GM19025 (cell line): Measurements from ENCODE around the gene ARL16.

ENCODE experiments used
- ATAC-seq: cut with Tn5 transposase; IDR thresholded peaks from one replicate; pipeline ENCODE4 v1.9.1; 2021; ENCODE audit warnings: mild to moderate bottlenecking, low read depth, moderate library complexity; ENCODE audit not compliant: unreplicated experiment

The ARL16 gene

GRCh38 chr17:81683584-81684441 lies at the start of gene ARL16, which contains the start of gene HGS:
Gene ARL16, minus strand, starts transcription at chr17:81683797. Its CDS starts 44 bp downstream, at chr17:81683753.
Gene HGS, plus strand, starts transcription at chr17:81684011. Its CDS starts 56 bp downstream, at chr17:81684067.
- ATAC-seq = peak; percentile 89

GRCh38 chr17:81727324-81728031 lies 43.9 kb upstream of the ARL16 start:
- no peak for ATAC-seq

GRCh38 chr17:81726004-81726403 lies 42.4 kb upstream of the ARL16 start:
- no peak for ATAC-seq

- ATAC-seq = no peak
Measured at GRCh38 chr17:81725439-81725838, 41.8 kb upstream of the ARL16 start.

DNA sequence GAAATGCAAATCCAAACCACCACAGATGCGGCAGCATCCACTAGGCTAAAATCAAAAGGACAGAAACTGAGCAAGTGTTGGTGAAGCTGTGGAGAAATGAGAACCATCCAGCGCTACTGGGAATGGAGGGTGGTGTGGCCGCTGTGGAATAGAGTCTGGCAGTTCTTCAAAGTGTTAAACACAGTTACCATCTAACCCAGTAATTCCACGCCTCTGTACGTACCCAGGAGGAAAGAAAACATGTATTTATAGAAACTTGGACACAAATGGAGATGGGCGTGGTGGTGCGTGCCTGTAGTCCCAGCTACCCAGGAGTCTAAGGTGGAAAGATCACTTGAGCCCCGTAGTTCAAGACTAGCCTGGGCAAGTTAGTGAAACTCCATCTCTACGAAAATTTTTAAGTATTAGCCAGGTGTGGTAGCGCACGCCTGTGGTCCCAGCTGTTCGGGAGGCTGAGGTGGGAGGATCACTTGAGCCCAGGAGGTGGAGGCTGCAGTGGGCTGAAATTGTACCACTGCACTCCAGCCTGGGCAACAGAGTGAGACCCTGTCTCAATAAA lies 40.1 kb upstream of the ARL16 start:
- ATAC-seq = no peak

DNA sequence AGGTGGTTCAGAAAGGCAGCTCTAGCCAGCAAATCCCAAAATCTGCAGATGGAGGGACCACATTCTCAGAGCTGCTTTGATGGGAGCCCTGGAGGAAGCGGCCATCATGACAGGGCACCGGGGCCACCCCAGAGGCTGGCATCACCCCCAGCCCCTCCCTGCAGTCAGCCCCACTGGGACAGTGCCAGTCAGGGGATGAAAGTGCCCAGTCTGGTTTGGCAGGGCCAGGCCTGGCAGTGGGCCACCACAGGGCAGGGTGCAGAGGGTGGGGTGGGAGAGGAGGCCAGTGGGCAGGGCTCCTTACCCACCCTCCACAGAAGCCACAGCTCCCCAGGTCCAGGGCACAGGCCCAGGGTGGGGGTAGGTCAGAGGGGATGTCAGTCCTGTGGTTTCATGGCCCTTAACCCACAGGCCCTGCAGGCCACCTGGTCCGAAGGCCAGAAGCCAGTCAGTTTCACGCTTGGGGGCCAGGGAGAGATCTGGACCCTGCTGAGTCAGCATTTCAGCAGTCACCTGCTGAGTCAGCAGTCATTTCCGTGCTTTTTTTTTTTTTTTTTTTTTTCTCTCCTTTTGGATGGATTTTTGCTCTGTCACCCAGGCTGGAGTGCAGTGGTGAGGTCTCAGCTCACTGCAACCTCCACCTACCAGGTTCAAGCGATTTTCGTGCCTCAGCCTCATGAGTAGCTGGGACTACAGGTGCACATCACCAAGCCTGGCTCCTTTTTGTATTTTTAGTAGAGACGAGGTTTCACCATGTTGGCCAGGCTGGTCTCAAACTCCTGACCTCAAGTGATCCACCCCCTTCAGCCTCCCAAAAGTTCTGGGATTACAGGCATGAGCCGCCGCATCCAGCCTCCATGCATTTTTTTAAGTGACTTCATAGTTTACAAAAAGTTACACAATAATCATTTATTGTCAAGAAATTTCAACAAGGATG lies 38.9 kb upstream of the ARL16 start:
- ATAC-seq = no peak

DNA sequence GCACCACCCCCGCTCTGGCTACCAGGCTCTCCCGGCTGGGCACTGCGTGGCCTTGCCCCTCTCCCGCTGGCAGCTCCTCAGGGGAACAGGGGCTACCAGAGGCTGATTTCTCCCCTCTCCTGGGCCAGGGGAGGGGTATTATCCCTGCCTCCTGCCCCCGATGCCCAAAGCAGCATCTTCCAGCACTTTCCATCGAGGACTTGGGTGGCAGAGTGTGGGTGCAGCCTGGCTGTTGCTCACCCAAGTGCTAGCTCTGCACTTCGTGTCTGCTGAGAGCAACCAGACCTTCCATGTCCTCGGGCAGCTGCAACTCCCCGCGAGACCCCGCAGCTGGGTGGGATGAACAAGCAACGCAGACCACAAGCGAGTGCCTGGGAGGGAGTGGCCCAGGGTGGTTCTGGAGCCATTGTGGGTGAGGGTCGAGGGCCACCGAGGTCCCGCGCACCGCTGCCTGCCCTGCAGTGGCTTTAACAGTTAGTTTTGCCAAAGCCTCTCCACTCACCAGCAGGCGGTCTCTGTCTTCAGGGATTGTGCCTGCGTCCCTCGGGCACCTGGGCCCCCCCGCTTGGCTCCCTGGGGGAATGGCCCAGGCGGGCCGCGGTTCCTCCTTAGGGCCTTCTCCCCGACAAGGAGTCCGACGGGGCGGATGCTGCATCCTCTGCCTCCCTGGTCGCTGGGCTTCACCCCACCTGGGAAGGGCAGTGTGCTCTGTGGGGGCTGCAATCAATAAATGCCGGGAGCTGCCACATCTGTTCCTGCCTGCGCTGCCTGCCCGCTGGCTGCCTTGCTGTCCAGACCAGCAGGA lies 36.9 kb upstream of the ARL16 start:
- no peak for ATAC-seq

DNA sequence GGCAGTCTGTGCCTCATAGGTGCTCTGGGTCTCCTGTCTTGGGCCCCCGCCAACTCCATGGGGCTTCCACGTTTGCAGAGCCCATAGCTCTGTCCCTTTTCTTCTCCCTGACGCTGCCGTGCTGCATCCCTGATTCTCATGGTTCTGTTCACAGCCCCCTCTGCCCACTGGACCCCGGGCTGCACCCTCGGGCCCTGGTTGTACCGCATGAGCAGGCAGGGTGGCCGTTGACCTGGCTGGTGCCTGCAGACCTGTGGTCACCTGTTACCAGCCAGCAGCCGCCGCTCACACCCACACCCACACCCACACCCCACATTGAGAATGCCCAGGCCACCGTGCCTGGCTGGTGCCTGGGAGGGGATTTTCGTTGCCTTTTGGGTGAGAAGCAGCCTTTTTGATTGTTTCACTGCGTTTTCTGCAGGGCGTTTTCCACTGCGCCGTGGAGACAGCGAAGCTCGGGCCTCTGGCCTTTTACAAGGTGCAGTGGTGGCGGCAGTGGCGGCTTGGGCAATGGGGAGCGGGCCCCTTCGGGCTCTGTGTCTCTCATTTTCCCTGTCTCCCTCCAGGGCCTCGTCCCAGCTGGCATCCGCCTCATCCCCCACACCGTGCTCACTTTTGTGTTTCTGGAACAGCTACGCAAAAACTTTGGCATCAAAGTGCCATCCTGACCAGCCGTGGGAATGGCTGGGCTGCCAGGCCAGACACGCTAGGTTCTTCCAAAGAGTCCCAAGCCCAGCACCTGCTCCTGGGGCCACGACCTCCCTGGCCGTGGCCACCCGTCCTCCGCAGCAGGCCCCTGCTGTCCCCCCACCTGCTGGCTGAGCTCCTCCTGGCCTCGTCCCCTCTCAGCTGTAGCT lies 36.0 kb upstream of the ARL16 start:
- no peak for ATAC-seq

DNA sequence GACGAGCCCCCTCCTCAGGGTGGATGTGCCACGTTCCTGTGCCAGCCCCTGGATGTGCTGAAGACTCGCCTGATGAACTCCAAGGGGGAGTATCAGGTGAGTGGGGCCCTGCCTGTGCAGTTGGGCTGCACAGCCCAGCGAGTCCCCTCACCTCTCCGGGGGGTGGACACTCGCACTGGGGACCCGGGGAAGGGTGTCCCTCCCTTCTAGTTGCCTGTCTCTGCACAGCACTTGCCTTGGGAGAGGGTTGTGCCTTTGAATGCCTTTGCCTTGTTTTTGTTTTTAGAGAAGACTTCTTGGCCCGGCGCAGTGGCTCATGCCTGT lies 34.1 kb upstream of the ARL16 start:
- ATAC-seq = no peak

DNA sequence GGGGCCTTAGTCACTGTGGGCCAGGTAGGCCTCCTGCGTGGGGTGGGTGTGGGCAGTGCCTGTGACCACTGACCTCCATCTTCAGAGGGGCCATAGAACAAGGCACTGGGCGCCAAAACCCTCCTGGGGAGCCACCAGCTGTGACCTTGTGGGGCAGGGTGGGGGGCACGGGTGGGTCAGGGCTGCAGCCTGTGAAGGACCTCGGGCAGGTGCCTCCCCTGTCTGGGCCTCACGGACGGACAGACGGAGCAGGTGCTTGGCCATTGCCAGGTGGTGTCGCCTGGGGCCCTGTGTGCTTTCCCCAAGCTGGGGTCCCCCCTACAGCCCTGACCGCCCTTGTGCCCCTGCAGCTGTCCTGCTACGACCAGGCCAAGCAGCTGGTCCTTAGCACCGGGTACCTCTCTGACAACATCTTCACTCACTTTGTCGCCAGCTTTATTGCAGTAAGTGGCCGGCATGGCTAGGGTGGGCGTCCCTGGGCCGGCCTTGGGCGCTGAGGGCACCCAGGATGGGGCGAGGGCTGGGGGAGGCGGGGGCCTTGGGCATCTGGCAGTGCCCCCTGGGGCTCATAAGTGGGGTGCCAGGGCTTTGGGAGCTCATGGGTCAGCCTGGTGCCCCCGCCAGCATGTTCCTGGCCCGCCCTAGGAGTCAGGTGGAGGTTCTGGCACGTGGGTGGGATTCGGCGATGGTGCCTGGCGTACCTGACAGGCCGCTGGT lies 33.6 kb upstream of the ARL16 start:
- no peak for ATAC-seq

GRCh38 chr17:81716674-81716996 lies 33.0 kb upstream of the ARL16 start:
- ATAC-seq = no peak

DNA sequence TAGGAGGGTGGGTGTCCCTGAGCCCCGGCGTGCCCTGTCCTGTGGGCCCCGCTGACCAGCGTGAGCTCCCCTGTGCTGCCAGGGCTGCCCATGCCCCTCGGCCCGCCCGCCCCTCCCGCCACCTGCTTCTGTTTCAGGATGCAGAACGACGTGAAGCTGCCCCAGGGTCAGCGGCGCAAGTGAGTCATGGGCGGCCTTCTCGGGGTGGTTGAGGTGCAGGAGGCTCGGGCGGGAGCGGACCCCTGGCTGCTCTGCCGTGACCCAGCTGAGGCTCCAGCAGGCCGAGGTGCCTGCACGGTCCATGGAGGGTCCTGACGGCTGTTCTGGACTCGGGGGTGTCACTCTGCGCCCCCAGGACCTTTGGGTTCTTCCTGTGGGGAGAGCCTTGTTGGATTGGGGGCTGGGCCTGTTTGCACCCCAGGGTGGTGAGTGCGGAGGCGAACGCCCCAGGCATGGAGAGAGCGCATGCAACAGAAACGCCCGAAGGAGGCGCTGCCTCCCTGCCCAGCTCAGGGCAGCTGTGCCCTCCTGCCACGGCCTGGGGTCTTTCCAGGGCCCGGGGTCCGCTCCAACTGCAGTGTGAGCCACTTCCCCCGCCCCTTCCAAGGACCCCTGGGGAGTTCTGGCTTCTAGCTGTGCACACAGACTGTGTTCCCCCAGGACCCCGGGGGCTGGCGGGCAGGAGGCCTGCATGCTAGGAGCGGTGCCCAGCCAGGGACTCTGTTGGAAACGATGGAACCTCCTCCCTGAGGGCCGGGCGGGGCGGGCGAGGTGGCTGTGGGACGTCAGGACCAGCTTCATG lies 32.5 kb upstream of the ARL16 start:
- no peak for ATAC-seq

GRCh38 chr17:81715107-81715871 lies 31.7 kb upstream of the ARL16 start:
- ATAC-seq = no peak

- no peak for ATAC-seq
Measured at GRCh38 chr17:81714412-81715106, 31.0 kb upstream of the ARL16 start.

- no peak for ATAC-seq
Measured at GRCh38 chr17:81713556-81714411, 30.2 kb upstream of the ARL16 start.
